NCI-H1092 (cell line): ENCODE results near the gene TTLL4.

Source experiments
- DNase-seq: peaks from one replicate; lab custom pipeline; 2025; lab: John Stamatoyannopoulos, UW

Gene TTLL4

DNA sequence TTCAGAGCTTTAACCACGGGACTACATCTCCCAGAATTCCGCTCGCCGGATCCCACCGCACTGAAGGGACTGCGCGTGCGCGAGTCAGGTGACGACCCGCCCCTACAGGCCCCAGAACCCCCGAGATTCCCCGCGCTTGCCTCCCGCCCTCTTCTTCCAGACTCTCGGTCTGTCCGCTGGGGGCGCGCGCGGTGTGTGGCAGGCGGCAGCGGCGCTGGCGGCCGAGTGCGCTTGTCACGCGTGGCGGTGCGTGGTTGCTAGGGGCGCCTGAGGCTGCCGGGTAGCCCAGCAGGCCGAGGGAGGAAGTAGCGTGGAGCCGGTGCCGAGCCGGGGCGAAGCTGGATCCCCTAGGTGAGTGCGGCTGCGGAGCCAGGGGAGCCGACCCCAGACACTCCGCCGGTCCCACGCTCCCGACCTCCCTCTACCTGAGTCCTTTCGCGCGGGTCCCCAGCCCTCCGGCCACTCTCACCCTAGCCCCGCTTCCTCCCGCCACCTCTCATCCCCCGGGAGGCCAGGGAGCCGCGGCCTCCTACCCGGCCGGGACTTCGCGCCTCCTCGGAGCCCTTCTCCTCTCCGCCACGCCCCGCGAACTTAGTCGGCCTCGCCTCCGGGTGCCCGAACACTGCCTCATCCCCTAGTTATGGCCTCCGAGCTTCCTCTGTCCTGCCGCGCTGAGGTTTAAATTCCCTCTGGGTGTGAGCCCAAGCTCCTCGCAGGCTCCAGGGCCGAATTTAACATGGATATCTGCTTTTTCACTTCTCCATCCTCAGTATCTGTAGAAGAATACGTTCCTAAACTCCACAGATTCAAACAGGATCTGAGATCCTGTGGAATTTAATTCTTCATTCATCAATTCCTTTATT lies at the start of gene TTLL4:
Gene TTLL4, plus strand, starts transcription at position 149 of the 863 bp plus-strand sequence. CDS start 26,842 bp downstream, outside the sequence.
- DNase-seq, result peak; percentile 88

DNA sequence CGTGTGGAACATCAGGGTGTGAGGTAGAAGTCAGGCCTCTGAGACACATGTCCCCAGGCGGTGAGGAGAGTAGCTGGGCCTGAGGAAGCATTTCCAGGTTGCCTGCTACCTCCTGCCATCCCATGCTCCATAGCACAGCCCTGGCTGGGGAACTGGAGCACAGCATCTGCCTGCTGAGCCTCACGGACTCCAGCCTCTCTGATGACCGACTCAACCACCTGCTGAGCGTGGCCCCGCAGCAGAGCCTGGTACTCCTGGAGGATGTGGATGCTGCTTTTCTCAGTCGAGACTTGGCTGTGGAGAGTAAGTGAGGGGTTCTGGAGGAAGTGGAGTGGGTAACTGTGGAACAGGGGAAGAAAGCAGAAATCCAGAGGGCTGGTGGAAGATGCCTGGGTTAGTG lies 48.3 kb upstream of the TTLL4 start:
- no peak for DNase-seq

DNA sequence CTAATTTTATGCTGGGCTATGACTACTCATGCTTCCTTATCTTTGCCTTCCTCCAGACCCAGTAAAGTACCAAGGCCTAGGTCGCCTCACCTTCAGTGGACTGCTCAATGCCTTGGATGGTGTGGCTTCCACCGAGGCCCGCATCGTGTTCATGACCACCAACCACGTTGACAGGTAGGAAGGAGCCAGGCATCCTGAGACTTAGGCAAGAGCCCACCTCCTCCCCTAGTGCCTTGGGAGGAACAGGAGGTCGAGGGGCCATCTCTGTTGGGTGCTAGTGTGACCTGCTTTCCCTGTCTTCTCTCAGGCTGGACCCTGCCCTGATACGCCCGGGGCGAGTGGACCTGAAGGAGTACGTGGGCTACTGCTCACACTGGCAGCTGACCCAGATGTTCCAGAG lies 47.8 kb upstream of the TTLL4 start:
- DNase-seq, result no peak

DNA sequence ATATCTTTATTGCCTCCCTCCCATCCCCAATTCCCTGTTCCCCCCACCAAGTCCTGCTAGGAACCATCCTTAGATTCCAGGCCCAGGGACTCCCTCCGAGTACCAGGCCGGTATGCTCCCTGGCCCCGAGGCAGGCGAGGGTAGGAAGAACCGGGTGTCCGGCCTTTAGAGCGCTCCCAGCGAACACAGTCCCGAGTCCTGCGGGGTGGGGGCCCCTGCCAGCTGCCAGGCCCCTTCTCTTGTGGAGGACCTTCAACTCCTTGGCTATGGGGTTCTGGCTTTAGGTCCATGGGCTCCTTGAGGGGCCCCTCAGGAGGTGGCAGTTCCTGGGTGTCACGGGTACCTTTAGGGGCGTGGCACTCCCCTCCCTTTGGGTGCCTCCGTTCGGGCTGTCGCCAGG lies 46.7 kb upstream of the TTLL4 start:
- no peak for DNase-seq

GRCh38 chr2:218664653-218665052 lies 46.0 kb upstream of the TTLL4 start:
- no peak for DNase-seq

DNA sequence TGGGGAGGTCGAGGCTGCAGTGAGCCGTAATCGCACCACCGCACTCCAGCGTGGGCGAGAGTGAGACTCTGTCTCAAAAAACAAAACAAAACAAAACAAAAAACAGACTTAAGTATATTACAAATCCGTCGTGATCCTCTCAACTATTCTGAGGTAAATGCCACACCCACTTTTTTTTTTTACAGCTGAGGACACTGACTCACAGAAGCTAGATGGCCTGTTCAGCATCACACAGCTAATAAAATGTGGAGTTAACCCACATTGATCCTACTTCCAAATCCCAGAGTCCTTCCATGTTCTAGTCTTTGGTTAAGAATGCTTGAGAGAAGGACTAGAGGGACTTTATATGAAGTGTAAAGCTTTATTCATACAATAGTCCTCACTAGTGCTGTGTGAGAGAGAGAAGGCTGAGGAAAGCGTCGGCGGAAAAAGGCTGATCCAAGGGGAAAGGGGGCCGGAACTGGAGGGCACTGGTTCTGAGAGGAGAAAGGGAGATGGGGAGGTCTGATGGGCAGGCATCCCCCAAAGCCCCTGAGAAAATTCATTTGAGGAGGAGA lies 39.5 kb upstream of the TTLL4 start:
- DNase-seq, result no peak

GRCh38 chr2:218671654-218672566 lies 38.7 kb upstream of the TTLL4 start, which contains the start of the genes RNF25 and STK36:
TSS of gene RNF25 (minus strand) at chr2:218672002. CDS start at chr2:218671970, 32 bp downstream.
TSS of gene STK36 (plus strand) at chr2:218672086. CDS start at chr2:218672830, 744 bp downstream.
- peak; percentile 71 for DNase-seq

DNA sequence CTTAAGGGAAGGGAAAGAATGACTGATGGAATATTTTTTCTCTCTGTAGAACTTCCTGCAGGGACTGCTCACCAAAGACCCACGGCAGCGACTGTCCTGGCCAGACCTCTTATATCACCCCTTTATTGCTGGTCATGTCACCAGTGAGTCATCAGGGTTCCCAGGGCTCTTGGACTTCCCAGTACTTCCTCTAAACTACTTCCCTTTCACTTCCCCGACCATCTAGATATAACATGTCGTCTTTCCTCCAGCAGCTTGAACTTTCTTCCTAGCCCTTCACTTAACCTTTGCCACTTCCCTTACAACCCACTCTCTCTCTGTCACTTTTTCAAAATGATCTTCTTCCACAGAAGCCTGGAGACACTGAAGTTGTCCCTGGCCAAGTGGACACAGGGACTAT lies 31.5 kb upstream of the TTLL4 start:
- no peak for DNase-seq

- DNase-seq, result no peak
Measured at GRCh38 chr2:218680061-218680460, 30.6 kb upstream of the TTLL4 start.

DNA sequence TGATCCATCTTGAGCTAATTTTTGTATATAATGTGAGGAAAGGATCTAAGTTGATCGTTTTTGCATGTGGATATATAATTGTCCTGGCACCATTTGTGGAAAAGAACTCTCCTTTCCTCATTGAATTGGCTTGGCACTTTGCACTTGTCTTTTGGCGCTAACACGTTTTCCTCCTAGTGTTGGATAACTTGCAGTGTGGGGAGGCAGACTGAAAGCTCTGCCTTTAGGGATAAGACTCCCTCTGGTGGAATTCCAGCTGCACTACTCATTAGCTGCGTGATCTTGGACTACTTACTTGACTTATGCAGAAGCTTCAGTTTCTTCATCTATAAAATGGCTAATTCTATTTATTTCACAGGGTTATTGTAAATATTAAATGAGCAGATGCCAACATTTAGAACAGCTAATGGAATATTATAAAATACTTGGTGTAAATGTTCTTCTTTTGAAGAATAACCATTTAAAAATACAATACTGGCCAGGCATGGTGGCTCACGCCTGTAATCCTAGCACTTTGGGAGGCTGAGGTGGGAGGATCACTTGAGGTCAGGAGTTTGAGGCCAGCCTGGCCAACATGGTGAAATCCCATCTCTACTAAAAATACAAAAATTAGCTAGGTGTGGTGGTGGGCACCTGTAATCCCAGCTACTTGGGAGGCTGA lies 23.1 kb upstream of the TTLL4 start:
- DNase-seq, result peak; percentile 1

- no peak for DNase-seq
Measured at GRCh38 chr2:218691234-218691633, 19.4 kb upstream of the TTLL4 start.

DNA sequence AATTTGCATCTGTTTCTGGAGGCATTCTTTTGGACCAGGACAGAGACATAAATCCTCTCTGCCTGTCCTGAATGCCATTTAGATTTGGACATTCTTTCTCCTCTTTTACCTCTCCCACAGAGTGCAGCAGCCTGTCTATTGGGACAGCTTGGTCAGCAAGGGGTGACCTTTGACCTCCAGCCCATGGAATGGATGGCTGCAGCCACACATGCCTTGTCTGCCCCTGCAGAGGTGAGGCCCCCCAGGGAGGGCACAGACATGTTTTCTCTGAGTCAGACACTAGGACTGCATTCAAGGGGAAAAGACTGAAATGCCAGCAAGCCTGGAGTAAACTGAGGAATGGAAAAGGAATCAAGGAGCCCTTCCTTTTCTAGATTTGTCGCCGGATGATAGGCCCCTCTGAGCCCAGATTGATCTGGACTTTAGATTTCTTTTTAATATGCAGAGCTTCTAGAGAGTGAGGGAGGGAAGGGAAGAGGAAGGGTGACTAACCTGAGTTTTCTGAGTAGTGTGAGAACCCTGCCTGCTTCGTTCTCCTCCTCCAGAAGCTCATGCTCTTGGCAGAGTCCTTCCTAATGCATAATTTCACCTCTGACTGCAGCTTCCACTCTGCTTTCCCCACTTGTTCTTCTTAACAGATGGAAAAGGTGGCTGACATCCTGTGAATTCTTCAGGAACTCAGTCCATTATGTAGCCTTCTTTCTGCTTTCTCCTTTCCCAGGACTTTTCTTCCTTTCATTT lies 16.1 kb upstream of the TTLL4 start:
- no peak for DNase-seq

DNA sequence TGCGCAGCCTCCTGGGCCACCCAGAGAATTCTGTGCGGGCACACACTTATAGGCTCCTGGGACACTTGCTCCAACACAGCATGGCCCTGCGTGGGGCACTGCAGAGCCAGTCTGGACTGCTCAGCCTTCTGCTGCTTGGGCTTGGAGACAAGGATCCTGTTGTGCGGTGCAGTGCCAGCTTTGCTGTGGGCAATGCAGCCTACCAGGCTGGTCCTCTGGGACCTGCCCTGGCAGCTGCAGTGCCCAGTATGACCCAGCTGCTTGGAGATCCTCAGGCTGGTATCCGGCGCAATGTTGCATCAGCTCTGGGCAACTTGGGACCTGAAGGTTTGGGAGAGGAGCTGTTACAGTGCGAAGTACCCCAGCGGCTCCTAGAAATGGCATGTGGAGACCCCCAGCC lies 11.8 kb upstream of the TTLL4 start:
- no peak for DNase-seq

- DNase-seq, result no peak
Measured at GRCh38 chr2:218701806-218702205, 8.8 kb upstream of the TTLL4 start.

GRCh38 chr2:218703341-218703740 lies 7.3 kb upstream of the TTLL4 start:
- DNase-seq, result no peak

DNA sequence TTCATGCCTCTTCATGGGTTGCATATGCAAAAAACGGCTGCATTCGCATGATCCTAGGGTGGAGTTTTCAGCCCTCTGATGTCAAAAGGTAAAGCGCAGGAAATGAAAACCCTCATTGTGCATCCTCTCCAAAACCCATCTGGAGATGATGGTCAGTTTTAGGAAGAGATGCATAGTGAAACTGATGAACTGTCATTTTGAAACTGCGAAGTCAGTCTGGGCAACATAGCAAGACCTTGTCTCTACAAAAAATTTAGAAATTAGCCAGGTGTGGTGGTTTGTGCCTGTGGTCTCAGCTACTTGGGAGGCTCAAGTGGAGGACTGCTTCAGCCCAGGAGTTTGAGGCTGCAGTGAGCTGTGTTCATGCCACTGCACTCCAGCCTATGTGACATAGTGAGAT lies 2.5 kb upstream of the TTLL4 start:
- no peak for DNase-seq

DNA sequence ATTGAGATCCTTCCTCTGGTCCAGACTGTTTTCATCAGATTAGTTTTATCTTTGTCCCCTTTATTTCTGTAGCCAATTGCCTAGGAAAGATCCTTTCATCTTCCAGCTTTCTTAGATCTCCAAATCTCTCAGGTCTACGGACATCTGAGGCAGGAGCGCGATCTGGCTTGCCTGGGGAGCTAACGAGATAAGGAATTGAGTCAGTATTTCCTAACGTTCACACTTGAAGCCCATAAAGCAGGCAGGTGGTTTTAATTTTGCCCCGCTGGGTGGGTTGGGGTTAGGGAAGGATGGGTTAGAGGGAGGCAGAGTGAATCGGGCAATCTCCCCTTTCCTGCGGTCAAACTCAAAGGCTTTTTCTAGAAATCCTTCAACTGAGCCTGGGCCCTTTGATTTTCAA lies 727 bp upstream of the TTLL4 start:
- DNase-seq, result no peak

GRCh38 chr2:218710334-218710686 lies 325 bp upstream of the TTLL4 start:
- no peak for DNase-seq

DNA sequence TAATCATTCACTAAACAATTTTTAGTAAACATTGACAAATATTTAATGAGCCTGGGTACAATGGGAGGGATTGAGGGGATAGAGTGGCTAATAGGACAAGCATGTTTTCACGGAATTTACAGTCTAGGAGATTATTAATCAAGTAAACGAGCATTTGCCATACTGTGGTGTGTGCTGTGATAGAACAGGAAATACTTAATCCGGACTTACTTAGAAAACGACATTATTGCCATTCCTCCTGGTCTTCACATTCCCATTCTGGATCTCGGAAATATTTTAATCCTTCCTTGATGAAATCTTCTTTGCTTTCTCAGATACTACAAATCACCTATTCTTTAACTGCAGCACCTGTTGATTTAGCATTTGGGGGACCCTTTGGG lies 905 bp downstream of the TTLL4 start:
- no peak for DNase-seq

GRCh38 chr2:218713922-218714321 lies 3.3 kb downstream of the TTLL4 start:
- no peak for DNase-seq

DNA sequence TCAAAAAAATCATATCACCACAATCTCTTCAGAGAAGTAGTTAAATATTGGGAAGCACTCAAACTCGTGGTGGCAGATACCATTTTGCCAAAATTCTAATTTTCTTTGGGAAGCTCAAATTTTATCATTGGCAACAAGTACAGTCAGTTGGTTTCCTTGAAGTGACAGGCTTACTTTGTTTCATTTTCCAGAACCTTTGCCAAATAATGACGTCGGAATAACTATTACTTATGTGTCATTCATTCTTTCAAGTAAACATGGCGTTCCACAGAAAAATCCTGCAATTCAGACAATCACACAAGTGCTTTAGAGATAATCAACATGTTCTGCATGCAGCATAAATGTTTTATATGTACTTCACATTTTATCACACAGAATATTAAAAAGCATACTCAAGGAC lies 5.4 kb downstream of the TTLL4 start:
- no peak for DNase-seq
